Skeletal muscle satellite cell (primary cell): Measurements from ENCODE around the gene CHMP4A.

ENCODE experiments used
- H3K27me3 ChIP-seq: 2 replicates; pipeline ENCODE4 v1.7.0; 2013; ENCODE audit warnings: low read length; ENCODE audit not compliant: control insufficient read depth, insufficient read depth
- H3K36me3 ChIP-seq: 2 replicates; pipeline ENCODE4 v1.7.0; 2013; ENCODE audit warnings: mild to moderate bottlenecking, control low read depth, low read length; ENCODE audit not compliant: insufficient read depth
- H3K4me1 ChIP-seq: 2 replicates; pipeline ENCODE4 v1.7.0; 2013; ENCODE audit warnings: low read length; ENCODE audit not compliant: control insufficient read depth, insufficient read depth
- H3K4me2 ChIP-seq: 2 replicates; pipeline ENCODE4 v1.7.0; 2013; ENCODE audit warnings: mild to moderate bottlenecking, low read length
- H3K4me3 ChIP-seq: 2 replicates; pipeline ENCODE4 v1.7.0; 2013; ENCODE audit warnings: low read length
- H3K9ac ChIP-seq: 2 replicates; pipeline ENCODE4 v1.7.0; 2013; ENCODE audit warnings: mild to moderate bottlenecking, low read depth, low read length, moderate library complexity
- H3K9me3 ChIP-seq: replicated peaks from 2 replicates; pipeline ENCODE4 v1.7.0; 2013; ENCODE audit warnings: mild to moderate bottlenecking, control low read depth, low read length

The CHMP4A gene

DNA sequence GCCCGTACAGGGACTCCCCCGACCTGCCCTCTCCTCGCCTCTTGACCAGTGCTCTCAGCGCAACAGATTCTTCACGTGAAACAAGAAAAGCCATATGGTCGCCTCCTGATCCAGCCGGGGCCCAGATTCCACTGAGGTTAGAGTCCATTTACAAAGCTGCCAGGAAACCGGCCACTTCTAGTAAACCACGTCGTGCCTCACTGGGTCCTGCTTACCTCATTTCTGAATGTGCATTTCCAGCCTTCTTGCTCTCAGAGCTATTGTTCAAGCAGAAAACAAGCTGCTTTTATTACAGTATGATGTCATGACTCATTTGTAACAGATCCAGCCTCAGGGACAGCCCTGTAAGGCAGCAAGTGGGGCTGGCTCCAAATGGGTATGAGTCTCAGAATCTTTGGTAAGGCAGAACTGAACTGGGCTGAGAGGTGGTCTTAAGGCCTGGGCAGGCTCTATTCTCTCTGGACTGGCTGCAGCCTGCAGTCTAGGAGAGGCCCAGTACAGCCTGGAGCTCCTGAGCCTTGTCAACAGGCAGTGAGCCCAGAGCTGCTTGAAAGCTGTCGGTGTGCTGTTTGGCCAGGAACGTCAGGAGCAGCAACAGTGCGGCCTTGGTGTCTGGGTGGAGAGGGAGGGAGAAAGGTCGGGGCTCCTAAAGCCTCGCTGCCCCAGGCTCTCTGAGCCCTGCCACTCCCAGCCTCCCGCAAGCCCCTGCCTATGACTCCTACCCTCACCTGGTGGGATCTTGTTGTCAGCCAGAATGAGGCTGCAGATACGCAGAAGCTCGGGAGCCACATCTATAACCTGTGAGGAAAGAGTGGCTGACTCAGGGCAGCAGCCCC is 33.1 kb downstream of the CHMP4A start:
- H3K4me1 ChIP-seq, result peaks cover 14% of the 10 kb centered on the region
- H3K36me3 ChIP-seq, result peaks cover 66% of the 10 kb centered on the region
- H3K4me3 ChIP-seq, result no peak overlapping the region
- H3K9ac ChIP-seq, result peak overlapping the region; percentile 44
- H3K9me3 ChIP-seq, result no peaks in the 10 kb centered on the region
- no peak overlapping the region for H3K4me2 ChIP-seq
- no peaks in the 10 kb centered on the region for H3K27me3 ChIP-seq

- H3K9me3 ChIP-seq, result no peaks in the 10 kb centered on the region
- no peak overlapping the region for H3K4me2 ChIP-seq
- no peaks in the 10 kb centered on the region for H3K27me3 ChIP-seq
- H3K4me3 ChIP-seq, result no peak overlapping the region
- peaks cover 14% of the 10 kb centered on the region for H3K4me1 ChIP-seq
- H3K9ac ChIP-seq, result peak overlapping the region; percentile 44
- peaks cover 62% of the 10 kb centered on the region for H3K36me3 ChIP-seq
These were observed 33.9 kb downstream of the CHMP4A start for GRCh38 chr14:24179294-24179960.

GRCh38 chr14:24178399-24179178 is 34.7 kb downstream of the CHMP4A start:
- Histone ChIP-seq H3K9ac (no peak overlapping the region), H3K36me3 (peaks cover 56% of the 10 kb centered on the region)

GRCh38 chr14:24177891-24178290 is 35.4 kb downstream of the CHMP4A start:
- Histone ChIP-seq H3K27me3 (no peaks in the 10 kb centered on the region), H3K36me3 (peaks cover 56% of the 10 kb centered on the region), H3K9me3 (no peaks in the 10 kb centered on the region), H3K9ac (no peak overlapping the region), H3K4me1 (peaks cover 14% of the 10 kb centered on the region), H3K4me2 (no peak overlapping the region), H3K4me3 (no peak overlapping the region)

More at GRCh38 chr14:24178399-24179178, 34.7 kb downstream of the CHMP4A start:
- Histone ChIP-seq H3K4me1 (peaks cover 14% of the 10 kb centered on the region), H3K4me3 (no peak overlapping the region), H3K9me3 (no peaks in the 10 kb centered on the region), H3K27me3 (no peaks in the 10 kb centered on the region), H3K4me2 (no peak overlapping the region)

GRCh38 chr14:24177041-24177825 is 36.1 kb downstream of the CHMP4A start:
- Histone ChIP-seq H3K9me3 (no peaks in the 10 kb centered on the region), H3K4me1 (peaks cover 14% of the 10 kb centered on the region), H3K4me2 (no peak overlapping the region), H3K4me3 (no peak overlapping the region), H3K27me3 (no peaks in the 10 kb centered on the region), H3K36me3 (peaks cover 52% of the 10 kb centered on the region), H3K9ac (no peak overlapping the region)

- peaks cover 14% of the 10 kb centered on the region for H3K4me1 ChIP-seq
- H3K9ac ChIP-seq, result no peak overlapping the region
- no peak overlapping the region for H3K4me2 ChIP-seq
- H3K4me3 ChIP-seq, result no peak overlapping the region
- no peaks in the 10 kb centered on the region for H3K9me3 ChIP-seq
- H3K36me3 ChIP-seq, result peaks cover 46% of the 10 kb centered on the region
- no peaks in the 10 kb centered on the region for H3K27me3 ChIP-seq
These were observed 36.7 kb downstream of the CHMP4A start for GRCh38 chr14:24176599-24176998.

GRCh38 chr14:24172871-24173281 is 40.4 kb downstream of the CHMP4A start:
- no peak overlapping the region for H3K4me3 ChIP-seq
- H3K9ac ChIP-seq, result no peak overlapping the region
- H3K9me3 ChIP-seq, result no peaks in the 10 kb centered on the region
- no peaks in the 10 kb centered on the region for H3K27me3 ChIP-seq
- H3K4me2 ChIP-seq, result no peak overlapping the region
- H3K36me3 ChIP-seq, result peaks cover 12% of the 10 kb centered on the region
- H3K4me1 ChIP-seq, result no peaks in the 10 kb centered on the region

GRCh38 chr14:24172261-24172860 is 40.9 kb downstream of the CHMP4A start:
- no peak overlapping the region for H3K9ac ChIP-seq
- no peaks in the 10 kb centered on the region for H3K9me3 ChIP-seq
- no peaks in the 10 kb centered on the region for H3K4me1 ChIP-seq
- H3K27me3 ChIP-seq, result no peaks in the 10 kb centered on the region
- peaks cover 14% of the 10 kb centered on the region for H3K36me3 ChIP-seq
- no peak overlapping the region for H3K4me3 ChIP-seq
- H3K4me2 ChIP-seq, result no peak overlapping the region

DNA sequence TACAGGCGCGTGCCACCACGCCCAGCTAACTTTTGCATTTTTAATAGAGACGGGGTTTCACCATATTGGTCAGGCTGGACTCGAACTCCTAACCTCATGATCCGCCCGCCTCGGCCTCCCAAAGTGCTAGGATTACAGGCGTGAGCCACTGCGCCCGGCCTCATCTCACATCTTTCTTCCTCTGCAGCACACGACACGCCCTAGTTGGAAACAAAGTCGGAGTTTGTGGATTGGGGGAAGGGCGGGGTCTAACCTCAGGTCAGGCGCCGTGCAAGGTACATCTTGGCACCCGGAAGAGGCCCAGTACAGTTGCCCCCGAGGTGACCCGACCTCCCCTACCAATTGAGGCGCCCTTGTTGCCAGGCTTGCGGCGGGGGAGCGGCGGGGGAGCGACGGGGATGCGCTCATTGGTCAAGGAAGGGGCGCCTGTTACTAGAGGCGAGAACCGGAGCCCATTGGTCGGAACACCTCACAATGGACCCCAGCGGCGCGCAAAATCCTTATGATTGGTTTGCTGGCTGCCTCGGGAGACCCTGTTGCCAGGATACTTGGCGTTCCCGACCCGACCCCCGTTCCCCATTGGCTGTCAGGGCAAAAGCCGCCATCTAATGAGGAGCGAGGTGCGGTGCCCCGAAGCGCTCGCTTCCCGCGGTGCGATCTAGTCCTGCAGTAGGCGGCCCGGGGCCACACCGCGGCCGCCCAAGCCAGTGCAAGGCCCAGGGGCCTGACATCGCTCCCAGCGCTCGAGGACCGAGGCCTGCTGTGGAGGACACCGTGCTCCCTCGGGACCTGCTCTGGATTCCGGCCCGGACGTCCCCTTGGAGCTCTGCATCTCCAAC is 41.6 kb downstream of the CHMP4A start, which contains the start of gene REC8:
TSS of gene REC8 (plus strand) at position 659 of the 839 bp plus-strand sequence. CDS start 473 bp downstream, outside the sequence.
- H3K9ac ChIP-seq, result no peak within 1 kb of the TSS
- no peak within 1 kb of the TSS for H3K4me3 ChIP-seq
- peaks cover 17% of the 10 kb centered on the region for H3K36me3 ChIP-seq
- H3K4me1 ChIP-seq, result no peaks in the 10 kb centered on the region
- H3K27me3 ChIP-seq, result no peaks in the 10 kb centered on the region
- no peaks in the 10 kb centered on the region for H3K9me3 ChIP-seq
- H3K4me2 ChIP-seq, result peak within 1 kb of the TSS; percentile 35
